T1000 (cell line): ENCODE results near the gene DPYSL4.
"Not testable (repeated sequence)": the region's sequence is repeated elsewhere in the genome, so short reads cannot be mapped to it uniquely, and the experiment has no call there.

ENCODE experiments used
- DNase-seq: peaks from one replicate; lab custom pipeline; 2025; ENCODE audit warnings: mixed read lengths; lab: John Stamatoyannopoulos, UW

Gene DPYSL4

DNA sequence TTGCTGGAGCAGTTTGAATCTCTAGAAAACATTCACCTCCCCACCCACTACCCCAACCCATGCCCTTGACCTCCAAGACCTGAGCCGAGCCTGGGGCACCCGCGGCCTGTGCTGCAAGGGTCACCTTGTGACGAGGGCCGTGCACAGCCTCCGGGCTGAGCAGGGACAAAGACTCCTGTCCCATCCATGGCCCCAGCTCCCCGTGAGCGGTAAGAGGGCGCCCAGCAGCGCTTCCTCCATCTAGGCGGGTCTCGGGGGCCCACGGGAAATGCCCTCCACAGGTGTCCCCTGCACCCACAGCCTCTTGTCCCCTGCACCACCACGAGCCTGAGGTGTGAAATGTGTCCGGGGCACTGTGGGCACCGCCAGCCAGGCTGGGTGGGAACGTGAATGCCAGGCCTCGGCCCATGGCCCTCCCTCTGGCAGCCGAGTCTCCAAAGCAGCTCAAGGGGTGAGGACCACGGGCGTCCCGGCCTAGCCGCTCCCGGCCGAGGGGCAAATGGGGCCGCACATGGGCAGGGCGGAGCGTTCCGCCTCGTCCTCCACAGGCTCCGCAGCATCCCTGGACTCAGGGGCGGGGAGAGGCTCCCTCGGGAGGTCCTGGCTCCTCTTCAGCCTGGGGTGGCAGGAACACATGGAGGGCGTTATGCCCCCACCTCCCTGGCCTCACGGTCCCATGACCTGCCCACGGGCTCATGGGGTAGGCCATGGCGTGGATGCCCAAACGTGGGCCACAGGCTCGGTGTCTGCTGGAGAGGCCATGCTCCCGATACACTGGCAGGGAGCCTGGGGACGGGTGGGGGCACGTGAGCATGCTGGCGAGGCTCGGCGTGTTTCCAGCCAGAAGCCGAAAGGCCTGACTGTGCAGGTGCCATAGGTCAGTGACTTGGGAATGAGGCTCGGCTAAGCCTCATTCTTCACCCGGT, 21.1 kb downstream of the DPYSL4 start:
- no peak for DNase-seq

DNA sequence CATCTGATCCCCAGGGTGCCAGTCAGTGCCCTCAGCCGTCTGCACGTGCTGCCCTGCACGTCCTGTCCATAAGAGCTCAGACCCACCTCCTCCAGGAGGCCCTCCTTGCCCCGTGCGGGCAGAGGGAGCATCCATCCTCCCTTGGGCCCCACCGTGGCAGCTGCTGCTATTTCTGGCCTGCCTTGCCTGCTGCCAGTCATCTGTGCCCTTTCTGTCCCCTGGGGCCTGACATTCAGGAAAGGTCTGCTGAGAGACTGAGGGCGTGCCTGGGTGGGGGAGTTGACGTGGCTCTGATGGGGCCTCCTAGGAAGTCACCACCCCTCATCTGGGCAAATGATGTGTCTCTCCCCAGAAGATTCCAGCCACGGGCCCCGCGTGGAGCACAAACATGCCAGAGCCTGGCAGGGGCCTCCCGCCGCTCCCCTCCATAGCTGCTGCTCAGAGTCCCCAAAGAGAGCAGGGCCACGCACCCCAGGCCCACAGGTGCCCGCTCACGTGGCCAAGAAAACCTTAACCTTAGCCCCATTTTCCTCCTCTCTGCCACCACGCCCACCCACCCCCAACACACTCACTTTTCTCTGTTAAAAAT, 21.8 kb downstream of the DPYSL4 start:
- no peak for DNase-seq

DNA sequence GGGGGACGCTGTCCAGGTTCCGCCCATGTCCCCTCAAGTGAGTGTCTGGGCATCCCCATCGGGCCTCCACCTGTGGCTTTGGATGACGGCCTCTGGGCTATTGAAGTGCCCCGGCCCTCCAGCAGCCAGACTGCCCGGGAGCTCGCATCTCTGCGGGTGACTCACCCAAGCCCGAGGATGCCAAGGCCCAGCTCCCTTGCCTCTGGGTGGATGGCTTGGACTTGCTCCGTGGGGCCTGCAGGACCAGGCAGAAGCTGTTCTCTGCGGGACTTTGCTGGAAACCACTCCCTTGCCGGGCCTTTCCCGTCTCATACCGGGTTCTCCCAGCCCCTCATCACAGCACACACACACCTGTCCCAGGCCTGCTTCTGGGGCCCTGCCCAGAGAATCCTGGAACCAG, 22.4 kb downstream of the DPYSL4 start:
- DNase-seq, result peak; percentile 29

DNA sequence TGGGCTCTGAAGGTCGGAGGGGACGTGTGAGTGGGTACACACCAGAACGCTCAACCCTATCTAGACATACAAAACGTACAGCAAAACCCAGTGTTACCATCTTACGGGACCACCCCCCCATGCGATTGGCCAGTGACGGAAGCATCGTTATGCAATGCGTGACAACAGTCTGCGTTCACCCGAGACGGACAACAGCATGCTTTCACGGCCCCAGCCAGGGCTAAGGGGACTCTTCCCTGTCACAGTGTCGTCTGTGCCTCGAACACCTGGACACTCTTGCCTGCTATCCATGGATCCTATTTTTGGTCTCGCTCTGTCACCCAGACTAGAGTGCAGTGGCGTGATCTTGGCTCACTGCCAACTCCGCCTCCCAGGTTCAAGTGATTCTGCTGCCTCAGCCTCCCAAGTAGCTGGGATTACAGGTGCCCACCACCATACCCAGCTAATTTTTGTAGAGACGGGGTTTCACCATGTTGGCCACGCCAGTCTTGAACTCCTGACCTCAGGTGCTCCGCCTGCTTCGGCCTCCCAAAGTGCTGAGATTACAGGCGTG, 23.3 kb downstream of the DPYSL4 start:
- DNase-seq, result no peak

DNA sequence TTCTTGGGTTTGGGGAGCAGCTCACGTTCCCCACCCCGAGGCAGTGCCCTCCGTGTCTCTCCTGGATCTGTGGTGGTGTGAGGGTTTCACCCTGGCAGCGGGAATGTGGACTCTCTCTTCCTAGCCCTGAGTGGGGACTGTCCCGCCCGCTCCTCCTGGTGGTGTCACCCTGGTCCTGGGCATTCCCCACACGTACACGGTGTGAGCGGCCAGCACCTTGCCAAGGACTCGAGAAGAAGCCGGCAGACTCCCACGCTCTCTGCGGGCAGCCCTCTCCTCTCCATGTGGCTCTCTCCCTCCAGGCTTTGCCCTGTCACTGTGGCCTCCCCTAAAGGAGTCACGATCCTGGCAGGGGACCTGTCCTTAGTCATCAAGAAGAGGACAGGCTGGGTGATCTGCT, 24.0 kb downstream of the DPYSL4 start:
- DNase-seq, result no peak

DNA sequence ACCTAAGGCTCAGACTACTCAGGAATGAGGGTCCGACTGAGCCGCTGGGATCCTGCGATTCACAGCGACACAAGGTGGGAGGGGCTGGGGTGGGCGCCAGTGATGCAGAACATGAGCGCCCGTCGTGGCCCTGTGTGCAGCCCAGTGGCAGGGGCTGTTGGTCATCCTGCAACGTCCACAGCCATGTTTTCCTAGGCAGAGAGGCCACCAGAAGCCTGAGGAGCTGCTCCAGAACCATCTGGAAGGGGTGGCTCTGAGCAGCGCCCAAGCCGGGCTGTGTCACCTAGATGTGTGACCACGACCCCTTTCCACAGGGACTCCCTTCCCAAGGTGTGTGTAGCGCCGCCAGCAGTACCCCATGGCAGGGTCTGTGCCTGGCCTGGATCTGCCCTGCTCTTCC, 24.5 kb downstream of the DPYSL4 start:
- no peak for DNase-seq

DNA sequence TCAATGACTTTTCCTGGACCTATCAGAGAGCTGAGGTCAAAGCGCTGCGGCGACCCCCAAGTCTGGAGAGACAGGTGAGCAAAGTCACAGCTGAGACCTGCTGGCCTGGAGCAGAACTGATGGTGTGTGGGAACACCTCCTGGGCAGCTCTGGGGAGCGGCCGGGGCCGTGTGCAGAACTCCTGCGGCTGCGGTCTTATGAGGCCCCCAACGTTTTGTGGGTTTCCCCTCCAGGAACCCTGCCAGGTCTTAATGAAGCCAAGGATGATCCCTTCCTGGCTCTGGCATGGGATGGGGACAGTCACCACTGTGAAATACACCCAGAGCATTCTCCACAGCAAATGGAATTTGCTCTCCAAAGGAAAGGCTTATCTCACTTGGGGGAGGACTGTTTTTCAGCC, 26.1 kb downstream of the DPYSL4 start:
- DNase-seq, result no peak

DNA sequence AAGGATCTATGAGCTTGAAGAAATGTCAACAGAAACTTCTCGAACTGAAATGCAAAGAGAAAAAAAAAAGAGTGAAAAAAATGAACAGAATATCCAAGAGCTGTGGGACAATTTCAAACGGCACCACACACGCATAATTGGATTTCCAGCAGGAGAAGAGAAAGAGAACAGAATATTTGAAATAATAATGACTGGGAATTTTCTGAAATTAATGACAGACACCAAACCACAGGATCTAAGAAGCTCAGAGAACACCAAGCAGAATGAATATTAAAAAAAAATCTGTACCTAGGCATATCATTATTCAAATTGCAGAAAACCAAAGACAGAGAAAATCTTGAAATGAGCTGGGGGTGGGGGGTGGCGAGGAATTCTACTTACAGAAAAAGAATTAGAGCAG, 27.2 kb downstream of the DPYSL4 start:
- no peak for DNase-seq

DNA sequence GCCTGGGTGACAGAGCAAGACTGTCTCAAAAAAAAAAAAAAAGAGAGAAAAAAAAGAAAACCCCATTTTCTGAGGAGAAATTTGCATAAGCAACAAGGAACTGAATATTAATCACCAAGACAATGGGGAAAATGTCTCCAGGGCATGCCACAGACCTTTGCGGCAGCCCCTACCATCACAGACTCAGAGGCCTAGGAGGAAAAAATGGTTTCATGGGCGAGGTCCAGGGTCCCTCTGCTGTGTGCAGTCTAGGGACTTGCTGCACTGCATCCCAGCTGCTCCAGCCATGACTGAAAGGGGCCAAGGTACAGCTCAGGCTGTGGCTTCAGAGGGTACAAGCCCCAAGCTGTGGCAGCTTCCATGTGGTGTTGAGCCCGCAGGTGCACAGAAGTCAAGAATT, 29.7 kb downstream of the DPYSL4 start:
- not testable (repeated sequence) for DNase-seq

DNA sequence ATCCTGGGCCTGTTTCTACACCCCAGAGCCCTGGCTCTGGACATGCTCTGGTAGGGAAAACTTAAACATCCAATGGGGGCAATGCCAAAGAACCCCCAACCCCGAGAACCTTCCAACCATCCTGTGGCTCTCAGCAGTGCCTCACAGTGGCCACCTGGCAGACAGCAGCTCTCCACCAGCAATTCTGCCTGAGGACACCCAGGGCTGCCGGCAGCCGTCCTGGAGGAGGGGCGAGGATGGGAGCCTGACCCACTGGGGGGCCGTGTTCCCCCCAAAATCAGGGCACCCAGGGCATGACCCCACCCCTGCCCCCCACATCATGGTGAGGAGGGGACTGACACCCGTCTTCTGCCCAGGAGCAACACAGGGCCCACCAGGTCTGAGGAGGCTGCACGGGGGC, 32.7 kb downstream of the DPYSL4 start:
- no peak for DNase-seq

DNA sequence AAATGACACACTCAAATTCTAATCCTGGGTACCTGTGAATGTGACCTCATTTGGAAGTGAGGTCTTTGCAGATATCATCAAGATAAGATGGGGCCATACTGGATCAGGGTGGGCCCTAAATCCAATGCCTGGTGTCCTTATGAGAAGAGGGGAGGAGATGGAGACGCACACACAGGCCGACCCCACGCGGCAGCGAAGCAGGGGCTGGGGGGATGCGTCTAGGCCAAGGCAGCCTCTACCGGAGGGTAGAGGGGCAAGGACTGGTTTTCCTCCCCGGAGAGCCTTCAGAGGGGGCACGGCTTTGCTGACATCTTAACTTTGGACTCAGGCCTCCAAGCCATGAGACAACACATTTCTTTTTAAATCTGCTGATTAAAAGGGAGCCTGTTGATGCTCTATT, 33.3 kb downstream of the DPYSL4 start:
- DNase-seq, result no peak

DNA sequence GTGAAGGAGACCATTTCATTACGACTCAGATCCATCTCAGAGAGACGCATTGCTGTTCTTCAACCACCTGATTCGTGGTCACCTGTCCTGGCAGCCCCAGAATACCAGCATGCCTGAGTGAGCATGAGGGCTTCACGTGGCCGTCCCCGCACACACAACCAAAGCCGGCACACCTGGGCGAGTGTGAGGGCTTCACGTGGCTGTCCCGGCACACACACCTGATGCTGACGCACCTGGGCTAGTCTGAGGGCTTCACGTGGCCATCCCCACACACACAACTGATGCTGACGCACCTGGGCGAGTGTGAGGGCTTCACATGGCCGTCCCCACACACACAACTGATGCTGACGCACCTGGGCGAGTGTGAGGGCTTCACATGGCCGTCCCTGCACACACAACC, 34.2 kb downstream of the DPYSL4 start:
- DNase-seq, result not testable (repeated sequence)

DNA sequence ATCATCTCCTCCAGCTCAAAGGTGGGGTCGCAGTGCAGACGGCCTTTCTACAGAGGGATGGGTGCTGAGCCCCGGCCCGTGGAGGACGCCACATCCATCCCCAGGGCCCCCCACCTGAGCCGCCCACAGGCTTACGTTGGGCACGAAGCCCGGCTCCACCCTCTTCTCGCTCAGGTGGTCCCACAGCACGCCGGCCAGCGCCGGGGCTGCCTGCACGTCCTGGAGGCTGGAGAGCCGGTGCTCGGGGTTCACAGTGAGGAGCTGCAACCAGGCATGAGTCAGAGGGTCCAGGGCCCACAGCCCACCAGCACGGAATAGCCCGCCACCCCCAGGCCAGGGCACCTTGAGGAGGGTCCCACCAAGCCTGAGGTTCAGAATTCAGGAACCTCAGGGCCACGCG, 36.0 kb downstream of the DPYSL4 start:
- DNase-seq, result no peak

DNA sequence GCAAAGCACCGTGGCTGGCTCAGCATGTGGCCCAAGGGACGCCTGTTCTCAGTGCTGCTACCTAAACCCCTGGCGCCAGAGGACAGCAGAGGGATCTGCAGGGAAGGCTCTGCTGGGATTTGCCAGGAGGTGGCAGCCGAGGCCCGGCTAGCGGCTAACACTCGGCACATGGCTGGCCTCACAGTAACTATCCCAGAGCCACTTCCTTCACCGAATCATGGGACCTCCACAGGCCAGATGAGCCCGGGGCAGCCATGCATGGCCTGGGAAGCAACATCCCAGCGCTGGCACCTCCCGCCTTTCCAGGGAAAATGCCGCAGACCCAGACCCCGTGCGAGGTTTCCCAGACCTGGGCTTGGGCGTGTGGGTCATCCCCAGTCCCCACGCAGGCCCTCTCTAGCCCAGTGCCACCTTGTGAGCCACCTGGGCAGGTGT, 36.4 kb downstream of the DPYSL4 start:
- no peak for DNase-seq

DNA sequence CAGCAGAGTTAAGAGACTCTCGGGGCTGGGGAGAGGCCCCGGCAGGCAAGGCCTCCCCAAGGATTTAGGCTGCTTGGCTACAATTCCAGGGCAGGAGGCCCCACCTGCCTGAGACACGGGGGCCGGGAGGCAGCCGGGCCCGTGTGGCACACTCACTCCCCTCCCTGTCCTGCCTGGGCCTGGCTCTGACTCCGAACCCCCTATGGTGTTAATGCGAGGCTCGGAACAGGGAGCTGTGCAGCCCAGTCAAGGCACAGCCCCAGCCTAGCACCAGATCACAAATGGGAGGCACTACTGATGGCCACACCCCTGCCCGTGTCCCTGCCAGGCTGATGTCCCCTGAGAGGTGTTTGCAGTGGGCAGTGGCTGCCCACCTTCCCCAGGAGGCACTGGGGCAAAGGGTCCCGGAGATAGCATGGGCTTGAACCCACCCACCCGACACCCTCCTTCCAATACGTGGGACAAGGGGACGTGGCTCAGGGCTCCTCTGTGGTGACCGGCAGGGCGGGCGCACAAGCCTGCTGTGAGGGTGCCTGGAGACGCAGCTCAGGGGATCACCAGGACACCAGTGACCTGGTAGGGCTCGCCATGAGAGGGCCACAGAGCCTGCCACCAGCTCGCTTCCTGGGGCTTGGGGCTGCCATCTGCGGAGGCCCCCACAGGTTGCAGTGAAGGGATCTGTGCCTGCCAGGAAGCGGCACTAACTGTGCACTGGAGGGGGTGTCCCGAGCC, 37.0 kb downstream of the DPYSL4 start:
- no peak for DNase-seq

DNA sequence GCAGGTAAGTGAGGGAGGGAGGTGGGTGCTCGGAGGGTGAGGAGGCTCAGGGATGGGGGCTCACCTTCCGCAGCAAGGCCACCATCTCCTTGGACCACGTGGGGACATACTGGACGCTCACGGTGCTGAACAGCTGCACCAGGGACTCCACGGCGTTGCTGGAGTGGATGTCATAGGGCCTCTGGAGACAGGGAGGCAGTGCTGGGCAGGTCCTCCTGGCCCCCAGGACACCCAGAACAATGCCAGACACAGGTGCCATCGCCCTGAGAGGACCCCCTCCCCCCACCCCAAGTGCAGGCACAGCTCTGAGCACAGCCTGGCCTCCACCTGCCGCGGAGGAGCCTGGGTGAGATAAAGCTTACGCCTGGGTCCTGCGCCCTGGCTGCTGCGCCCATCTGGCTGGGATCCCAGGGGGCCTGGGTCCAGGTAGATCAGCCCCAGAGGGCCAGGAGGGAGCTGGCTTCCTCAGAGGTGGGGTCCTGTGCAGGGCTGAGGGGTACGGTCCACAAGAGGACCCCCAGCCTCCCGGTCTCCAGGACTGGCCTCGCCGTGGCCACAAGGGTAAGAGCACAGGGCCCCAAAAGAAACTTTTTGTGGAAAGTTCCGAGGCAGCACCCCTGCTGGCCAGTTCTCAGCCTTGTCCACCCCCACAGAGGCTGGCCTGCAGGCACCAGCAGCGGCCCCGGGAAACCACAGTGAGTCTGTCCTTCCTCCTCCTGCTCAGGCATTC, 37.8 kb downstream of the DPYSL4 start:
- DNase-seq, result no peak

DNA sequence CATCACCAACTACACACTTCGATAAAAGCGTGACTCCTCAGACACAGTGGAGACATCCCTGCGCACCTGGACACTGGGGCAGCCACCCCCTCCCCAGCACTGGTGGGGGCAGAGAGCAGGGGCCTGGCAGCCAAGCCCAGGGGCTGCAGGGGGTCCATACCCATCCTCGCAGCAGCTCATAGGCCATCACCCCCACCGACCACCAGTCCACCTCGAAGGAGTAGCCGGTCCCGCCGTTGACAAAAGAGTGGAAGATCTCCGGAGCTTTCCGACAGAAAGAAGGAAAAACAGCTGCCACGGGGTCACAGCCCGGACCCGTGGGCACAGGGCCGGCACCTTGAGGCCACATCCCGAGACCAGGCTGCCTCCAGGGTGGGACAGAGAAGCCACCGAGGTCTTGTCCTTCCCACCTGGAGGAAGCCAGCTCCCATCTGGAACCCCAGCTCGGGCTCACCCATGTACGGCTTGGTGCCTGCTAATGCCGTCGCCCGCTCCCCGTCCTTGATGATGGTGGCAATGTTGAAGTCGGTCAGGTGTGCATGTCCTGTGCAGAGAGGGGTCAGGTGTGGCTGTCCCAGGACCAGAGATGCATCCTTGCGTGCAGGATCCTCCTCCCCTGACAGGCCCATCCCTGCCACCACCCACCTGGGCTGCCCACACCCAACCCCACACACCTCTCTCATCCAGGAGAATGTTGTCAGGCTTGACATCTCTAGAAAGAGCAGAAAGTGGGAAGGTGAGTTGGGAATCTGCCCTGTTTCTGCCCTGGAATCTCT, 38.5 kb downstream of the DPYSL4 start:
- no peak for DNase-seq

DNA sequence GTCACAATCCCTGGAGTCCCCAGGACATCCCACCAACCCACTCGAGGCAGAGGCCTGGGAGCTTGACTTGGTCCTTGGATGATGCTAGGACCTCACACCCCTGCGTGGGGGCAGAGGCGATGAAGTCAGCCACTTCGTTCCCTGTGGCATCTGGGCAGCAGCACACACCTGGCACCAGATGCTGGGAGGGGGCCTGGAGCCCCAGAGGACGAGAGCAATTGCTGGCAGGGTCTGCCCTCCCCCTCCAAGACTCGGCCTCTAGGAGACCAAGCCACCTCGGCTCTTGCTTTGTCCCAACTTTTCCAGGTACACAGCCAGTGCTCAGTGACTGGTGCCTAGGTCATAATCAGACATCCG, 39.1 kb downstream of the DPYSL4 start:
- DNase-seq, result no peak

DNA sequence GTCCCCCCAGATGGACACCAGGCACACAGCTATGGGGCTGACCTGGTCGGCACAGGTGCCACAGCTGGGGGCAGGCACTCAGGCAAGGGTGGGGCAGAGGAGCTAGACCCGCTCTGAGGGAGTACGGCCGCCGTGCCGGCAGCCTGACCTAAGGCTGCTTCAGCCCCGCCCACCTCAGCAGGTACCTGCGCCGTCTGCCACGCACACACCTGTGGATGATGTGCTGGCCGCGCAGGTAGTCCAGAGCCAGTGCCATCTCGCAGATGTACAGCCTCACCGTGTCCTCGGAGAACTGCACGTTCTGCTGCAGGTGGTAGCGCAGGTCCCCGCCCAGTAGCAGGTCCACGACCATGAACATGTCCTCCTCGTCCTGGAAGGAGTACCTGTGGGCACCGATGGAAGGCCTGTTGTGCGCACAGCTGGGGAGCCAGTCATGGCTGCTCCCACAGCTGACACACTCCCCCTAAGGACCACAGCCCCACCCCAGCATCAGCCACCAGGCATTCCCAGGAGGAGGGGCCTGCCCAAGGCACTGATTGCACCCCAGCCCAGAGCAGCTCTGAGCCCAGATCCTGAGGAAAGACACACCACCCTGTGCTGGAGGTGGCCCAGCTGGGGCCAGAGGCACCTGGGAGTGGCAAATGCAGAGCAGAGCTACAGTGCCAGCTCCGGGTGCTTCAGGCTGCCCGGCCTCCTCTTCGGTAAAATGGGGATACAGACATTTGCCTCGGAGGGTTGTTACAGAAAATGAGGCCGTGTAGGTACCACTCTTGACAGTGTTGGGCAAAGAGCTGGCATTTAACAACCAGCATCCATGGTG, 40.0 kb downstream of the DPYSL4 start:
- DNase-seq, result no peak

DNA sequence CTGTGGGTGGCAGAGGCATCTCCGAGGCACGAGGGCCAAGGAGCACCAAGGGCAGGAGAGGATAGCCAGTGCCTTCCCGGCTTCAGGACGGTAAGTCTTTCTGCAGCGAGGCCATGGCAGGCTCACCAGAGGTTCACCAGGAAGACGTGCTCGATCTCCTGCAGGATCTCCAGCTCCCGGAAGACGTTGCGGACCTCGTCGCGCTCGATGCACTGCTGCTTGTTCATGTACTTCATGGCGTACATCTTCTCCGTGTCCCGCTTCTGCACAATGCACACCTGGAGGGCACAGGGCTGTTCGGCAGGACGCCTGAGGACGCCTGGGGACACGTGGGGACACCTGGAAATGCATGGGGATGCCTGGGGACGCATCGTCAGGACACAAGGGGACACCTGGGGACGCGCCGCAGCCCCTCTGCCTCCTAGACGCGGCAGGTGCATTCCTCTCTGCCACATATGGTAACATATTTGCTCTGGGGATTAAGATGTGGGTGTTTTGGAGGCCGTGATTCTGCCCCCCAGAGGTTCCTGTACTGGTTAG, 41.2 kb downstream of the DPYSL4 start:
- no peak for DNase-seq
